Central memory CD4-positive, alpha-beta T cell (primary cell): Measurements from ENCODE around the gene IFI6.
"Not testable (repeated sequence)": the region's sequence is repeated elsewhere in the genome, so short reads cannot be mapped to it uniquely, and the experiment has no call there.

Source experiments
- DNase-seq: peaks from one replicate; pipeline ENCODE4 v3.0.0; 2022

Gene IFI6

DNA sequence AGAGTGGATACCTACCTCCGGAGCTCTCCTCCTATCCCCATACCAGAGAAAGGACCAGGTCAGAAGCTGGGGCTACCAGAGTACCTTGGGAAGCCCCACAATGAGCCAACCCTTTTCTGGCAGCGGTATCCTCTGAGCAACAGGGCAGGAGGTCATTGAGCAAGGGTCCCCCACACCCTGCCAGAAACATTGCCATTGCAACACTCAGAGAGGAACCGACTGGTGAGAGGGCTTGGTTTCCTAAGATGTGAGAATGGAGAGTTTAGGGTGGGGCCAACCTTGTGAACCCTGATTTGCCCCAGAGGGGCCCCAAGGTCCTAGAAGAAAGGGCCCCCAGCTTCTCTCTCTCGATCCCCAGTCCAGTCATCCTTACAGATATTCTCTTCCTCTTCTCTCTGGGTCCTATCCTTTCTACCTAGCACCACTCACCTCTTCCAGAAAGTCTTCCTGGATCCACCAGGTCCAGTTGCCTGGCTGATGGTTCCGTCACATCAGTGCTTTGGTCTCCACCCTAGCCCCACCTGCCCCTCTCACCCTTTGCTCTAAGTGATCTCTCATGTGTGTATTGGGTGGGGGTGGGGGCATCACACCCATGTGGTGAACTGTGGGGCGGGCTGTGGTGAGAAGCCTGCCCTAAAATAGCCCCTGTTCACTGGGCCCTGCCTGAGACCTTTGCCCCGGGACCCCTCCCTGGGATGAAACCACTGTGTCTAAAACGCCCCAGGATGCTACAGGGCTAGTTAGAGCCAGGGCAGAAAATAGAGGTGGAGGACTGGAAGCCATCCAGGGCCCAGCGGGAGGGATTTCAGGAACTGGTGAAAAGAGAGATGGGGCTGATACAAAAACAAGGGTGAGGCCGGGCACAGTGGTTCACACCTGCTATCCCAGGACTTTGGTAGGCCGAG, 45.7 kb downstream of the IFI6 start:
- DNase-seq: no peak

DNA sequence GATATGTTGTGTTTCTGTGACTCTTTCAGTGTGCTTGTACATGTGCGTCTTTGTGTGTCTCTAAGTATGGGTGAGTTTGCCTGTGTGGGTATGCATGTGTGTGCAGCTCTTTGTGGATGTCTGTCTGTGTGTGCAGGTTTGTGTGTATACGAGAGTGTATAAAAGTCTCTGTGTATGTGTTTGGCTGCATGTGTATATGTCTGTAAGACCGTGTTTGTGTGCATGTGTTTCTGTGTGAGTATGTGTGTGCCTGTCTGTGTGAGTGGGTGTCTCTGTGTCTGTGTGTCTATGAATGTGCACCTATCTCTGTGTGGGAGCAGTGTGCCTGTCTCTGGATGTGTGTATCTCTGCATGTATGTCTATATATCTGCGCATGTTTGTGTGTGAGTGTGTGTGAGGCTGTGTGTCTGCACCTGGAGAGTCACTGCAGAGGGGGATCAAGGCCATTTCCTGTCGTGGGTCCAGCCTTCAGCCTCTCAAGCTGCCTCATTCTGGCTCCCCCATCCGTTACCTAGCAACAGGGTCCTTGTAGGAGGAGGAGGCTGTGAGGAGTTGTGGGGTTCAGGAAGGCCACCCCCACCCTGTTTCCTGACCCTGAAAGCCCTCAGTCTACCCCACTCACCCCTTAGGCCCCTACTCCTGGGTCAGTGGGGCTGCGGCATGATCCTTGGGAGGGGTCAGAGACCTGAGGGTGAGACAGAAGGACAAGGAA, 47.4 kb downstream of the IFI6 start:
- DNase-seq: no peak

DNA sequence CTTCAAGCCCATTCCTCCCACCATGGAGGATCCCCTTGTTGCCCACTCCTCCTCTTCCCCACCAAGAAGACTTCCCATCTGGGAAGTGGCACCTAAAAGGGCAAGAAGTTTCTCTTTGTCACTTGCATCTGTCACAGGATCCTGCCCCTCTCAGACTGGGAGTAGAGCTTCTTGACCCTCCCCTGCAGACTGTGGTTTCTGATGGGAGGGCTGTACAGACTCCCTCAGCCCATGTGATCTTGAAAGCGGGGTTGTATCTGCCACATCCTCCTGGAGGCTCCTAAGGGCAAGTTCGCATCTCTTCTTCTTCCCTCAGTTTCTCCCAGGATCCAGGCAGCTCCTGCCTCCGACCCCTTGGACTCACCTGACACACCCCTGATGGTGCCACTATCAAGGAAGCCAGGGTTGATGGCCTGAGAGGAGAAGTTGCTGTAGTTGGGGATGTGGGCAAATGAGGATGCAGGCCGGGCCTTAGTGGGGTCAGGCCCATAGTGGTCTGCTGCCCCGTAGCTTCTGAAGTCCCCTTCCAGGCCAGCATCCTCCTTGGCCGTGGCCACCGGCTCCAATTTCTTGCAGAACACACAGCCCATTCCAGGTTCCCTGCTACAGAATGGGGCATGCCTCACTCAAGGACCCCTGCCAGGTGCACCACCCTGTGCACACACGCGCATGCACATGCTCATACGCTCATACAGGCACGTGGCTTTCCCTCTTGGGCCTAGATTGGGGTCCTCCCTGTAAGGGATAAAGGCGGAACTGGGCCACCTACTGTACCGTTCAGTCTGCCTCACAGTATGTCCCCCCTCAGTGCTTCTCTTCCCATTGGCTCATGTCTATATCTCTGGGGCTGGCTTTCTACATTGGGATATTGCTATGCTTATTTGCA, 48.4 kb downstream of the IFI6 start:
- DNase-seq: no peak

DNA sequence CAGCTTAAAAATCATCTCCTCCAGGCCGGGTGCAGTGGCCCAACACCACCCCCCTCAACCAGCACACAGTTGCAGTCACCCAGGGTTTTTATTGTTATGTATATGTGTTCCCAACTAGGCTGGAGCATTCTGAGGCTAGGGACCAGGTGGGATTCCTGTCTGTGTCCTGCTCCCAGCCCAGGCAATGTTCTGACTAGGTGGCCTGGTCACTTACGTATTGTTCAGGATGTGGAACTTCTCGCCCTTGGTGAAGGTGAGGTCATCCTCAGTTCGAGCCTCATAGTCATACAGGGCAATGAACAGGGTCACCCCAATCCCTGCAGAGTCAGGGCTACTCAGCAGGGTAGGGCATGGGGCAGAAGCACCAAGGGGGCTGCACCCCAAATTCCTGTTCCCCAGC, 49.2 kb downstream of the IFI6 start:
- DNase-seq: no peak

DNA sequence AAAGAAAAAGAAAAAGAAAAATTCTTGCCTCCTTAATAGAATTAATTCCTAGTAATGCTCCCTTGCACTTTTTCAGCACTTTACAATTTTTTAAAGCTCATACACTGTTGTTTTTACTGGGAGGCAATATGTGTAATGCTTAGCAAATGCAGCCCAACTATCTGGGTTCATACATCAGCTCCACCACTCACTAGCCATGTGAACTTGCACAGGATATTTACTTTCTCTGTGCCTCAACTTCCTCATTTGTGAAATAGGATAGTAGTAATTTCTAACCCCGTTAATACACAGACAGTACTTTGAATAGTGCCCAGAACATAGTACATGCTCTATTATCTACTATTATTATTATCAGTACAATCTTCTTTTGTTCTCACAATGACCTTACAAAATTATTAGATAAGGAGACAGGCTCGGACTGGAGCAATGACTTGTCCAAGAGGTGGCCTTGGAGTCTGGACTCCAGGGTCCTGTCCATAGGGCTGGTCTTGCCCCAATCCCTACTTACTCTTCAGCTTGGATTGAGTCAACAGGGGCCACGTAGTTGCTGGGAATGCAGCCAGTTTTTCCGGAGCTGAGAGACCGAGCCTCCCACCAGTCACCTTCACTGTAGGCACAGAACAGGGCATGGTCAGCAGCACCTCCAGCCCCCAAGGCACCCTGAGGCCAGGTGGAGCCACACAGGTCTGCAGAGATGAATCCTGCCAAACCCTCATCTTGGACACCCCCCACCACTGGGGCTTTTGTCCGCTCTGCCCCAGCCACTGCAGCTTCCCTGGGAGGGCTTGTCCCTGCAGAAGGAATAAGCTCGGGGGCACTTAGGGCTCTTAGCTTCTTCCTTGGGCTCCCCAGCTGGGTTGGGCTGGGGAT, 50.7 kb downstream of the IFI6 start:
- no peak for DNase-seq

DNA sequence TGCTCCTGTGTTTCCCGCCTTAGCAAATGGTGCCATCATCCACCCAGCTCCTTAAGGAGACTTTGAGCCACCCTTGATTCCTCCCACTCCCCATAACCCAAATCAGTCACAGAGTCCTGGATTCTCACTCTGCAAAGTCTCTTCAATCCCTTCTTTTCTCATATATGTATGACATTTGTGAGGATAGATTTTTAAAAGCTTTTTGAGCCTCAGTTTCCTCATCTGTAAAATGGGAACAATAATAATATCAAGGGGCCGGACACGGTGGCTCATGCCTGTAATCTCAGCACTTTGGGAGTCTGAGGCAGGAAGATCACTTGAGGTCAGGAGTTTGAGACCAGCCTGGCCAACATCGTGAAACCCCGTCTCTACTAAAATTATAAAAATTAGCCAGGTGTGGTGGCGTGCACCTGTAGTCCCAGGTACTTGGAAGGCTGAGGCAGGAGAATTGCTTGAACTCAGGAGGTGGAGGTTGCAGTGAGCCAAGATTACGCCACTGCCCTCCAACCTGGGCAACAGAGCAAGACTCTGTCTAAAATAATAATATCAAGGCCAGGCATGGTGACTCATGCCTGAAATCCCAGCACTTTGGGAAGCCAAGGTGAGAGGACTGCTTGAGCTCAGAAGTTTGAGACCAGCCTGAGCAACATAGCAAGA, 52.1 kb downstream of the IFI6 start:
- DNase-seq: not testable (repeated sequence)

DNA sequence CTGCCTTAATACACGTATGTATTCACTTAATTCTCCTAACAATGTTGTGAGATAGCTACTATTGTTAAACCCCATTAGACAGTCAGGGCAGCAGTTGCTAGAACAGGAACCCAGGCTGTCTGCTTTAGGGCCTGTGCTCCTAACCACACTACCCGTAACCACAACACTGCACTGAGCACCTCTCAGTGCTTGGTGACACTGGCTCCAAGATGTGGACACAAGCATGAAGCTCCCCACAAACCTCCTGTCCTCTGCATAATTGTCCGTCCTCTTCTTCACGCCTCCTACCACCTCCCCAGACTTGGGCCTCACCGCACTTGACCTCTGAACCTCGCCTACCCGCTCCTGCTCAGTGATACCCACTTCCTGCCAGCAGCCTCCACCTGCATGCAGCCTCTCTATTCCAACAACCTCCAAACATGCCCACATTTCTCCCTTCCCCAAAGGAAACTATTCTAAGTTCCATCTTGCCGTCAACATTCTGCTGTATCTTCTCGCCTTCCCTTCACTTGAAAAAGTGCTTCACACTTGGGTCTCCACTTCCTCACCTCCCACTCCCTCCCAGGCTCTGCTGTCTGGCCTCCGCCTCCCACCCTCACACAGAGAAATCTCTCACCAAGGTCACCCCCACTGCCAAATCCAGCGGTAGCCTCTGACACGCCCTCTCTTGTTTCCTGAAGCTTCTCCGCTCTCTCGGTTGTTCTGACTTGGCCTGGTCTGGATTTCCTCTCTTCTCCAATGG, 53.5 kb downstream of the IFI6 start:
- DNase-seq: peak; percentile 58

DNA sequence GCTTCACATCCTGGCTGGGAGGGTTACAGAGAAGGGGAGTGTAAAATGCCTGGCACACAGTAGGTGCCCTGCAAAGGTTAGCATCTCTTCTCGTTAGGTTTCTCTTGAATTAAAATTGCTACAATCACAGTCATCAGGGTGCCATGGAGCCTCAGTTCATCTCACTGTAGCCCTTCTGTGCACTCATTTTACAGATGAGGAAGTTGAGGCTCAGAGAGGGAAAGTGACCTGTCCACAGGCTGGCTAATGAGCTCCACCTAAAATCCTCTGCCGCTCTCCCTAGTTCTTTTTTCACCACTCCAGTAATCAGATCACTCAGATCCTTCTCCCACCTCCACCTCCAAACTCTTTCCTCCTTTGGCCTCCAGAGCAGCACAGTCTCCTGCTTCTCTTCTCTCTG, 54.6 kb downstream of the IFI6 start:
- no peak for DNase-seq

DNA sequence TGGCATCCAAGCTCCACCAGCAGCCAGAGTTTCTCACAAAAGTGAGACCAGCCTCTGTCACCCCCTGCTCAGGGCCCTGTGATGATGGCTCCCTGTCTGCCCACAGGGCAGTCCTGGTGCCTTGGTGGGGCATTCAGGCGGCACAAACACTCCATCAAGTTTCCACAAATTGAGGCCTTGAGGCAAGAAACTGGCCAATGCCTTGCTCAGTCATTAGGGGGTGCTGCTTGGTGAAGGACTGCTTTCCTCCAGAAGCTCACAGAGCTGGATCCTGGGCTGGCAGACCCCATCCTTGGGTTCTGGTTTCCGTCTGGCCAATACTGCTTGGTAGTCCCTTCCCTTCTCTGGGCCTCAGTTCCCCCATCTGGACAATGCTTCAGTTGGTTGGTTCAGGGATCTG, 55.6 kb downstream of the IFI6 start:
- no peak for DNase-seq
